Naive B cell (primary cell): ENCODE results near the gene RAPGEF1. TPM values are rescaled to one million over a fixed set of nuclear protein-coding genes. Genes with fewer than 3 reads are reported as not detected.
A peak's percentile ranks its signal among the peaks of the same experiment; 100 is the strongest.

Source experiments
- ATAC-seq, 2 donors: fragments of 150-1000 bp; cut with Tn5 transposase; 2 replicates each; pipeline ENCODE4 v1.10.0; 2021; ENCODE audit warnings: low read depth in 2 of 2, mild to moderate bottlenecking in 2 of 2, moderate library complexity in 2 of 2
- DNase-seq: peaks from one replicate; pipeline ENCODE4 v3.0.0; 2022
- H3K27ac Mint-ChIP-seq, 6 donors: one replicate each; pipeline ENCODE4 v1.8.0; 2020 to 2022; ENCODE audit warnings: mild to moderate bottlenecking in 6 of 6, mixed read lengths in 6 of 6, moderate library complexity in 5 of 6, inconsistent platforms in 2 of 6
- H3K27me3 Mint-ChIP-seq, 3 donors: one replicate each; pipeline ENCODE4 v1.8.0; 2021 to 2022; ENCODE audit warnings: mixed read lengths in 3 of 3, mild to moderate bottlenecking in 1 of 3
- H3K36me3 Mint-ChIP-seq, 2 donors: one replicate each; pipeline ENCODE4 v1.8.0; 2020 to 2022; ENCODE audit warnings: mixed read lengths in 2 of 2, inconsistent platforms in 1 of 2, mild to moderate bottlenecking in 1 of 2
- H3K4me1 Mint-ChIP-seq, 3 donors: one replicate each; pipeline ENCODE4 v1.8.0; 2020 to 2022; ENCODE audit warnings: mixed read lengths in 3 of 3, inconsistent platforms in 1 of 3, mild to moderate bottlenecking in 1 of 3, moderate library complexity in 1 of 3
- H3K4me3 Mint-ChIP-seq, 8 donors: one replicate each; pipeline ENCODE4 v1.8.0; 2020 to 2022; ENCODE audit warnings: mild to moderate bottlenecking in 8 of 8, mixed read lengths in 8 of 8, moderate library complexity in 8 of 8, inconsistent platforms in 2 of 8
- H3K9me3 Mint-ChIP-seq, 7 donors: one replicate each; pipeline ENCODE4 v1.8.0; 2020 to 2022; ENCODE audit warnings: mixed read lengths in 7 of 7, mild to moderate bottlenecking in 5 of 7, inconsistent platforms in 2 of 7, moderate library complexity in 1 of 7
- polyA plus RNA-seq, 6 donors: library from polyadenylated mRNA; unstranded; fragments of 300-500 nt; fragmentation: Illumina TruSeq; gene quantifications; one replicate each; pipeline ENCODE4 v1.2.3, GENCODE V29; 2021; ENCODE audit warnings: low read depth in 6 of 6

Gene RAPGEF1
- polyA plus RNA-seq, 6 donors from 2014 or later: 3.4 to 21.1 (median 7.9) TPM

- Mint-ChIP-seq H3K4me1 (peaks cover 9 to 16% (median 11%) of the 10 kb centered on the region in 3 donors), H3K36me3 (no peaks in the 10 kb centered on the region), H3K27me3 (no peaks in the 10 kb centered on the region), H3K9me3 (no peaks in the 10 kb centered on the region), H3K27ac (peak overlapping the region in 1 of 6 donors; percentile 66), H3K4me3 (no peak overlapping the region)
- DNase-seq (no peak), ATAC-seq (no peak)
These were observed 145.8 kb downstream of the RAPGEF1 start for GRCh38 chr9:131593936-131594665.

GRCh38 chr9:131593091-131593820, 146.6 kb downstream of the RAPGEF1 start:
- Mint-ChIP-seq H3K27me3 (no peaks in the 10 kb centered on the region), H3K36me3 (no peaks in the 10 kb centered on the region), H3K4me3 (no peak overlapping the region), H3K27ac (peak overlapping the region in 3 of 6 donors; percentile 57 to 80 (median 65)), H3K9me3 (no peaks in the 10 kb centered on the region), H3K4me1 (peaks cover 9 to 16% (median 11%) of the 10 kb centered on the region in 3 donors)
- DNase-seq (no peak), ATAC-seq (no peak)

- Mint-ChIP-seq H3K9me3 (no peaks in the 10 kb centered on the region), H3K4me3 (peak overlapping the region in 1 of 8 donors; percentile 38), H3K27ac (peak overlapping the region in 5 of 6 donors; percentile 30 to 82 (median 79)), H3K4me1 (peaks cover 16 to 21% (median 18%) of the 10 kb centered on the region in 3 donors), H3K27me3 (no peaks in the 10 kb centered on the region), H3K36me3 (peaks cover 0 to 9% of the 10 kb centered on the region in 2 donors)
- DNase-seq (no peak), ATAC-seq (no peak)
These were observed 148.0 kb downstream of the RAPGEF1 start for GRCh38 chr9:131591845-131592208.

GRCh38 chr9:131590907-131591844, 148.7 kb downstream of the RAPGEF1 start:
- DNase-seq: peak; percentile 71
- no peak overlapping the region for H3K4me3 Mint-ChIP-seq
- peak; percentile 97 to 98 for ATAC-seq
- peak overlapping the region; percentile 34 to 90 (median 80) for H3K27ac Mint-ChIP-seq
- peaks cover 20 to 24% (median 22%) of the 10 kb centered on the region in 3 donors for H3K4me1 Mint-ChIP-seq
- H3K9me3 Mint-ChIP-seq: no peaks in the 10 kb centered on the region
- peaks cover 0 to 9% of the 10 kb centered on the region in 2 donors for H3K36me3 Mint-ChIP-seq
- H3K27me3 Mint-ChIP-seq: no peaks in the 10 kb centered on the region

- ATAC-seq (no peak), DNase-seq (no peak)
These were observed 149.4 kb downstream of the RAPGEF1 start for GRCh38 chr9:131590449-131590848.

GRCh38 chr9:131589993-131590392, 149.9 kb downstream of the RAPGEF1 start:
- DNase-seq (no peak), ATAC-seq (no peak)
- no peak overlapping the region for H3K27ac Mint-ChIP-seq
- H3K4me1 Mint-ChIP-seq: peaks cover 32 to 35% (median 34%) of the 10 kb centered on the region in 3 donors
- H3K4me3 Mint-ChIP-seq: no peak overlapping the region
- no peaks in the 10 kb centered on the region for H3K9me3 Mint-ChIP-seq
- no peaks in the 10 kb centered on the region for H3K27me3 Mint-ChIP-seq
- H3K36me3 Mint-ChIP-seq: peaks cover 3 to 9% of the 10 kb centered on the region in 2 donors

More at GRCh38 chr9:131590449-131590848, 149.4 kb downstream of the RAPGEF1 start:
- Mint-ChIP-seq H3K27me3 (no peaks in the 10 kb centered on the region), H3K9me3 (no peaks in the 10 kb centered on the region), H3K4me1 (peaks cover 27 to 31% (median 29%) of the 10 kb centered on the region in 3 donors), H3K36me3 (peaks cover under 1 to 9% of the 10 kb centered on the region in 2 donors), H3K4me3 (no peak overlapping the region), H3K27ac (peak overlapping the region in 3 of 6 donors; percentile 20 to 80 (median 34))

- H3K36me3 Mint-ChIP-seq: peaks cover 3 to 9% of the 10 kb centered on the region in 2 donors
- DNase-seq: no peak
These were observed 150.7 kb downstream of the RAPGEF1 start for GRCh38 chr9:131589124-131589711.

GRCh38 chr9:131588396-131588795, 151.5 kb downstream of the RAPGEF1 start:
- Mint-ChIP-seq H3K36me3 (peaks cover 3 to 9% of the 10 kb centered on the region in 2 donors), H3K4me3 (no peak overlapping the region), H3K27ac (peak overlapping the region in 3 of 6 donors; percentile 58 to 66 (median 65)), H3K9me3 (no peaks in the 10 kb centered on the region), H3K27me3 (no peaks in the 10 kb centered on the region), H3K4me1 (peaks cover 35 to 41% (median 36%) of the 10 kb centered on the region in 3 donors)
- ATAC-seq (no peak), DNase-seq (no peak)

More at GRCh38 chr9:131589124-131589711, 150.7 kb downstream of the RAPGEF1 start:
- H3K9me3 Mint-ChIP-seq: no peaks in the 10 kb centered on the region
- H3K27ac Mint-ChIP-seq: peak overlapping the region in 3 of 6 donors; percentile 47 to 69 (median 65)
- no peaks in the 10 kb centered on the region for H3K27me3 Mint-ChIP-seq
- peak overlapping the region in 1 of 8 donors; percentile 47 for H3K4me3 Mint-ChIP-seq
- ATAC-seq: no peak
- peaks cover 35 to 41% (median 36%) of the 10 kb centered on the region in 3 donors for H3K4me1 Mint-ChIP-seq

GRCh38 chr9:131587906-131588305, 152.0 kb downstream of the RAPGEF1 start:
- H3K36me3 Mint-ChIP-seq: peaks cover 3 to 9% of the 10 kb centered on the region in 2 donors
- peak overlapping the region in 3 of 6 donors; percentile 58 to 71 (median 62) for H3K27ac Mint-ChIP-seq
- no peaks in the 10 kb centered on the region for H3K9me3 Mint-ChIP-seq
- H3K4me3 Mint-ChIP-seq: no peak overlapping the region
- H3K27me3 Mint-ChIP-seq: no peaks in the 10 kb centered on the region
- ATAC-seq: no peak
- H3K4me1 Mint-ChIP-seq: peaks cover 35 to 41% (median 36%) of the 10 kb centered on the region in 3 donors
- no peak for DNase-seq

GRCh38 chr9:131587331-131587730, 152.5 kb downstream of the RAPGEF1 start:
- Mint-ChIP-seq H3K4me1 (peaks cover 35 to 41% (median 36%) of the 10 kb centered on the region in 3 donors), H3K36me3 (peaks cover 3 to 9% of the 10 kb centered on the region in 2 donors), H3K9me3 (no peaks in the 10 kb centered on the region), H3K27ac (peak overlapping the region in 4 of 6 donors; percentile 56 to 85 (median 78)), H3K4me3 (peak overlapping the region in 3 of 8 donors; percentile 20 to 78 (median 32)), H3K27me3 (no peaks in the 10 kb centered on the region)
- no peak for DNase-seq
- ATAC-seq: no peak

- Mint-ChIP-seq H3K9me3 (no peaks in the 10 kb centered on the region), H3K4me1 (peaks cover 24 to 26% (median 25%) of the 10 kb centered on the region in 3 donors), H3K36me3 (peaks cover 3 to 9% of the 10 kb centered on the region in 2 donors), H3K27ac (peak overlapping the region; percentile 46 to 95 (median 86)), H3K27me3 (no peaks in the 10 kb centered on the region), H3K4me3 (peak overlapping the region in 5 of 8 donors; percentile 46 to 82 (median 62))
- peak; percentile 18 for DNase-seq
- peak; percentile 96 for ATAC-seq
These were observed 154.5 kb downstream of the RAPGEF1 start for GRCh38 chr9:131585375-131585774.

- ATAC-seq (no peak), DNase-seq (no peak)
- H3K27me3 Mint-ChIP-seq: no peaks in the 10 kb centered on the region
- H3K27ac Mint-ChIP-seq: peak overlapping the region in 3 of 6 donors; percentile 84 to 93 (median 89)
- peak overlapping the region in 3 of 8 donors; percentile 29 to 59 (median 46) for H3K4me3 Mint-ChIP-seq
- peaks cover 24 to 26% (median 25%) of the 10 kb centered on the region in 3 donors for H3K4me1 Mint-ChIP-seq
- no peaks in the 10 kb centered on the region for H3K9me3 Mint-ChIP-seq
- H3K36me3 Mint-ChIP-seq: peaks cover 3 to 9% of the 10 kb centered on the region in 2 donors
These were observed 155.0 kb downstream of the RAPGEF1 start for GRCh38 chr9:131584858-131585257.
